Keratinocyte (primary cell): ENCODE measurements around the gene EXD3. TPM values are rescaled to one million over a fixed set of nuclear protein-coding genes. Genes with fewer than 3 reads are reported as not detected.

Experiments used
- DNase-seq: peaks from one replicate; pipeline ENCODE4 v3.0.0-alpha.2; 2011; ENCODE audit warnings: low read depth, missing footprints, low spot score
- FAIRE-seq: peaks from 2 replicates; lab custom pipeline; 2011; peaks lifted over from hg19 to GRCh38; lab: Jason Lieb, UNC
- H2AFZ ChIP-seq: 2 replicates; pipeline ENCODE4 v1.6.0; 2012; ENCODE audit warnings: low read length, control low read depth, inconsistent platforms; ENCODE audit not compliant: control insufficient read depth
- H3K27ac ChIP-seq: 2 replicates; pipeline ENCODE4 v1.5.1; 2011; ENCODE audit warnings: low read length; ENCODE audit not compliant: control insufficient read depth, insufficient read depth
- H3K27me3 ChIP-seq: 3 replicates; pipeline ENCODE4 v1.6.0; 2011; ENCODE audit warnings: low read length; ENCODE audit not compliant: control insufficient read depth, insufficient read depth; ENCODE audit errors: extremely low read depth
- H3K36me3 ChIP-seq, 2 experiments: 2 replicates in 1 of 2; 3 replicates in 1 of 2; pipeline ENCODE4 v1.5.1; 2011; ENCODE audit warnings: low read length in 2 of 2, mild to moderate bottlenecking in 1 of 2; ENCODE audit not compliant: control insufficient read depth in 2 of 2, insufficient read depth in 2 of 2; ENCODE audit errors: extremely low read depth in 1 of 2
- H3K4me1 ChIP-seq: 3 replicates; pipeline ENCODE4 v1.5.1; 2011; ENCODE audit warnings: low read length; ENCODE audit not compliant: control insufficient read depth, insufficient read depth; ENCODE audit errors: extremely low read depth
- H3K4me2 ChIP-seq: 3 replicates; pipeline ENCODE4 v1.6.0; 2011; ENCODE audit warnings: low read depth, low read length; ENCODE audit not compliant: control insufficient read depth, insufficient read depth; ENCODE audit errors: extremely low read depth
- H3K4me3 ChIP-seq, 3 experiments: fragments of 200-600 bp in 1 of 3; sonication (generic) in 1 of 3; 2 replicates in 2 of 3; 3 replicates in 1 of 3; pipeline ENCODE4 v1.5.1; 2011 to 2016; ENCODE audit warnings: low read length in 3 of 3, mild to moderate bottlenecking in 3 of 3, control low read depth in 2 of 3, inconsistent platforms in 1 of 3, low read depth in 1 of 3, mixed read lengths in 1 of 3, mixed run types in 1 of 3, moderate library complexity in 1 of 3; ENCODE audit not compliant: control insufficient read depth in 2 of 3, insufficient read depth in 2 of 3; ENCODE audit errors: extremely low read depth in 1 of 3
- H3K79me2 ChIP-seq: 2 replicates; pipeline ENCODE4 v1.6.0; 2012; ENCODE audit warnings: low read length; ENCODE audit not compliant: control insufficient read depth, insufficient read depth
- H3K9ac ChIP-seq: 3 replicates; pipeline ENCODE4 v1.6.0; 2011; ENCODE audit warnings: low read length; ENCODE audit not compliant: control insufficient read depth, insufficient read depth; ENCODE audit errors: extremely low read depth
- H3K9me1 ChIP-seq: 3 replicates; pipeline ENCODE4 v1.6.0; 2011; ENCODE audit warnings: low read length; ENCODE audit not compliant: control insufficient read depth, insufficient read depth; ENCODE audit errors: extremely low read depth
- H3K9me3 ChIP-seq: 2 replicates; pipeline ENCODE4 v1.5.1; 2012; ENCODE audit warnings: low read depth, low read length; ENCODE audit not compliant: control insufficient read depth
- H4K20me1 ChIP-seq: 3 replicates; pipeline ENCODE4 v1.6.0; 2011; ENCODE audit warnings: low read length; ENCODE audit not compliant: control insufficient read depth, insufficient read depth; ENCODE audit errors: extremely low read depth
- CTCF ChIP-seq, 3 experiments: IDR thresholded peaks in 1 of 3; conservative IDR thresholded peaks in 1 of 3; optimal IDR thresholded peaks in 1 of 3; 2 replicates in 2 of 3; 3 replicates in 1 of 3; pipeline versions ENCODE3 to v1.5.1; 2011; ENCODE audit warnings: low read length in 3 of 3, mild to moderate bottlenecking in 3 of 3, moderate library complexity in 2 of 3, control low read depth in 1 of 3, inconsistent platforms in 1 of 3; ENCODE audit not compliant: insufficient read depth in 2 of 3; ENCODE audit errors: extremely low read depth in 1 of 3
- EZH2 ChIP-seq: IDR thresholded peaks from one replicate; pipeline ENCODE4 v1.6.1; 2012; ENCODE audit warnings: inconsistent platforms, mild to moderate bottlenecking, low read length, moderate library complexity
- dilution Hi-C: fragments of 300-500 bp; cut with MboI; formaldehyde crosslinking; loops from one replicate; pipeline ENCODE4 v1.7.0; 2020; ENCODE audit warnings: low sequenced_read_pairs; ENCODE audit not compliant: extremely low pct_ligation_motif_present
- polyA plus RNA-seq, 5 experiments: library from polyadenylated mRNA; depleted of rRNA in 3 of 5; stranded (reverse) in 3 of 5; stranded (forward) in 1 of 5; unstranded in 1 of 5; fragments of >200 nt; gene quantifications; 1 replicate in 1 of 5; 2 replicates in 3 of 5; 3 replicates in 1 of 5; pipeline versions ENCODE4 v1.2.1 to v1.2.3, GENCODE V29; 2011 to 2012; ENCODE audit warnings: missing spikeins in 2 of 5, low read depth in 1 of 5, low replicate concordance in 1 of 5

EXD3 gene
- polyA plus RNA-seq, 1 donor (not counting 4 experiments of a cell fraction or from before 2014, with no cell fraction given), result 1.5 TPM

- H3K27me3 ChIP-seq, result peaks cover 3% of the 10 kb centered on the region
- H3K27ac ChIP-seq, result no peak overlapping the region
- H3K9ac ChIP-seq, result no peak overlapping the region
- no peaks in the 10 kb centered on the region for H3K36me3 ChIP-seq
- TF ChIP-seq CTCF (optimal IDR thresholded peaks at IDR 0.05 in 1 of 3, IDR thresholded peaks at IDR 0.05 in 1 of 3, conservative IDR thresholded peaks at IDR 0.05 in 1 of 3; ENCODE audit: extremely low read depth in 1 of 3, insufficient read depth in 2 of 3, low read length in 3 of 3) (no peak), EZH2 (no peak)
- no peaks in the 10 kb centered on the region for H3K9me3 ChIP-seq
- dilution Hi-C loops, result no loop called here
- H3K4me3 ChIP-seq, result no peak overlapping the region
- H2AFZ ChIP-seq, result no peak overlapping the region
- H3K9me1 ChIP-seq, result no peaks in the 10 kb centered on the region
- DNase-seq (no peak), FAIRE-seq (no peak)
- H3K4me1 ChIP-seq, result peaks cover 19% of the 10 kb centered on the region
- H3K4me2 ChIP-seq, result no peak overlapping the region
- no peaks in the 10 kb centered on the region for H3K79me2 ChIP-seq
- H4K20me1 ChIP-seq, result no peaks in the 10 kb centered on the region
These were observed 4.7 kb upstream of the EXD3 start for GRCh38 chr9:137427454-137428310.

- TF ChIP-seq CTCF (optimal IDR thresholded peaks at IDR 0.05 in 1 of 3, IDR thresholded peaks at IDR 0.05 in 1 of 3, conservative IDR thresholded peaks at IDR 0.05 in 1 of 3; ENCODE audit: extremely low read depth in 1 of 3, insufficient read depth in 2 of 3, low read length in 3 of 3), result no peak
- TF ChIP-seq EZH2, result no peak
- Histone ChIP-seq H2AFZ (no peak overlapping the region), H3K4me1 (peaks cover 25% of the 10 kb centered on the region), H3K4me2 (no peak overlapping the region), H3K27ac (no peak overlapping the region), H3K9me1 (no peaks in the 10 kb centered on the region), H3K79me2 (peaks cover 11% of the 10 kb centered on the region), H3K9ac (no peak overlapping the region), H4K20me1 (no peaks in the 10 kb centered on the region), H3K27me3 (peaks cover 3% of the 10 kb centered on the region), H3K9me3 (no peaks in the 10 kb centered on the region), H3K4me3 (no peak overlapping the region), H3K36me3 (no peaks in the 10 kb centered on the region)
- no peak for FAIRE-seq
- no peak for DNase-seq
- dilution Hi-C loops, result no loop called here
These were observed 3.2 kb upstream of the EXD3 start for GRCh38 chr9:137426018-137426681.
